Stomach (tissue), 9 donors: ENCODE results near the gene RECQL5. TPM values are rescaled to one million over a fixed set of nuclear protein-coding genes. Genes with fewer than 3 reads are reported as not detected.

ENCODE experiments used
- DNase-seq, 2 donors: peaks; one replicate each; pipeline versions ENCODE4 v3.0.0 to v3.0.0-alpha.2; 2013 to 2019
- H3K27ac ChIP-seq, 5 donors: fragments of 200-600 bp in 4 of 5; sonication (generic) in 4 of 5; one replicate each; pipeline ENCODE4 v1.5.1; 2013 to 2019; ENCODE audit warnings: mild to moderate bottlenecking in 1 of 5, moderate library complexity in 1 of 5
- H3K27me3 ChIP-seq, 3 donors: fragments of 200-600 bp; sonication (generic); one replicate each; pipeline ENCODE4 v1.5.1; 2017 to 2019; ENCODE audit warnings: mixed run types in 1 of 3
- H3K36me3 ChIP-seq, 4 donors: fragments of 200-600 bp; sonication (generic); 1 replicate in 3 of 4; 2 replicates in 1 of 4; pipeline ENCODE4 v1.5.1; 2016 to 2019
- H3K4me1 ChIP-seq, 4 donors: fragments of 200-600 bp; sonication (generic); one replicate each; pipeline ENCODE4 v1.5.1; 2016 to 2019
- H3K4me3 ChIP-seq, 4 donors: fragments of 200-600 bp; sonication (generic) in 3 of 4; one replicate each; pipeline ENCODE4 v1.5.1; 2016 to 2019; ENCODE audit warnings: mild to moderate bottlenecking in 1 of 4
- H3K9me3 ChIP-seq, 4 donors: fragments of 200-600 bp; sonication (generic); one replicate each; pipeline ENCODE4 v1.5.1; 2016 to 2019
- CTCF ChIP-seq, 7 experiments: fragments of 450-650 bp in 4 of 7; fragments of 200-600 bp in 3 of 7; sonication (generic) in 3 of 7; IDR thresholded peaks; one replicate each; pipeline ENCODE4 v1.5.1; 2016 to 2019; ENCODE audit warnings: antibody characterized with exemption in 7 of 7, control low read depth in 2 of 7, mild to moderate bottlenecking in 1 of 7
- EP300 ChIP-seq: sonication (generic); formaldehyde crosslinking; IDR thresholded peaks from one replicate; pipeline ENCODE4 v1.6.1; 2017; ENCODE audit warnings: antibody characterized with exemption
- POLR2A ChIP-seq, 4 donors: fragments of 450-650 bp; IDR thresholded peaks; one replicate each; pipeline ENCODE4 v1.6.1; 2016; ENCODE audit warnings: antibody characterized with exemption in 4 of 4, control low read depth in 2 of 4, mild to moderate bottlenecking in 1 of 4, moderate library complexity in 1 of 4
- POLR2AphosphoS5 ChIP-seq, 3 donors: sonication (generic); formaldehyde crosslinking; IDR thresholded peaks; one replicate each; pipeline ENCODE4 v1.6.1; 2016; ENCODE audit warnings: antibody characterized with exemption in 3 of 3
- WGBS, 5 donors: extraction: QIAGEN DNeasy Blood & Tissue Kit in 3 of 5; methylation state at CpG; one replicate each; pipeline versions ENCODE4 v1.1.5 to v1.1.7; 2013 to 2018; 5-methylcytosine and 5-hydroxymethylcytosine counted together
- intact Hi-C: fragments of 100-400 bp; cut with DNase I; formaldehyde crosslinking; loops from one replicate; pipeline ENCODE4 v1.15.1; 2023; ENCODE audit warnings: low total_unique reads
- polyA plus RNA-seq, 3 donors: library from polyadenylated mRNA; stranded (reverse); fragments of 200-250 nt; gene quantifications; one replicate each; pipeline ENCODE4 v1.2.3, GENCODE V29; 2013
- total RNA-seq, 5 donors: library from RNA; depleted of rRNA; stranded (reverse); fragments of >200 nt; gene quantifications; one replicate each; pipeline versions ENCODE4 v1.1.0 to v1.2.3, GENCODE V29; 2014 to 2016
- donor health status: healthy with polysubstance abuse.
- donor health status: Bipolar disorder and iron deficiency.
- donor health status: healthy.

Gene RECQL5
- total and polyA plus RNA-seq, 8 donors = 21.4 to 229 (median 48.7) TPM

- peaks cover 14 to 100% (median 99%) of the 10 kb centered on the region in 4 donors for H3K36me3 ChIP-seq
- no peak overlapping the region for H3K4me3 ChIP-seq
- H3K9me3 ChIP-seq = no peaks in the 10 kb centered on the region
- DNase-seq = no peak
- no peak for TF ChIP-seq EP300
- TF ChIP-seq CTCF (IDR thresholded peaks at IDR 0.05) = no peak
- TF ChIP-seq POLR2AphosphoS5 (IDR thresholded peaks at IDR 0.05) = no peak
- TF ChIP-seq POLR2A (IDR thresholded peaks at IDR 0.05) = no peak
- intact Hi-C loops = no loop called here
- 74 to 91% (median 80%) methylated on average over 2 to 16 of the region's 16 CpGs for WGBS, 5 donors
- no peaks in the 10 kb centered on the region for H3K27me3 ChIP-seq
- H3K4me1 ChIP-seq = no peaks in the 10 kb centered on the region
- H3K27ac ChIP-seq = no peak overlapping the region
These were observed 49.7 kb downstream of the RECQL5 start for GRCh38 chr17:75617218-75617617.

DNA sequence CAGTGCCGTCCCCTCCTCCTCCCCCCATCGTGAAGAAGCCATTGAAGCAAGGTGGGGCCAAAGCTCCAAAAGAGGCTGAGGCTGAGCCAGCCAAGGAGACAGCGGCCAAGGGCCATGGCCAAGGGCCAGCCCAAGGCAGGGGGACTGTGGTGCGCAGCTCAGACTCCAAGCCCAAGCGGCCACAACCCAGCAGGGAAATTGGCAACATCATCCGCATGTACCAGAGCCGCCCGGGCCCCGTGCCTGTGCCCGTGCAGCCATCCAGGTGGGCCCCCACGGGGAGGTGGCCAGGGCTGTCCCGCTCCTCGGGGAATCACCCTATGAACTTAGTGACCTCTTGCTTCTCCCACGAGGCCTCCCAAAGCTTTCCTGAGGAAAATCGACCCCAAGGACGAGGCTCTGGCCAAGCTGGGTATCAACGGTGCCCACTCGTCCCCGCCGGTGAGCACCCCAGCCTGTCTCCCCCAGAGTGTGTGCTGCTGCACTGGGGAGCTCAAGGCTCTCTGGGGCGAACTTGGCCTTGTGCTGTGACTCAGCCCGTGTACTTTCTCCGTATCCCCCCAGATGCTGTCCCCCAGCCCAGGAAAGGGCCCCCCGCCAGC, 50.3 kb downstream of the RECQL5 start:
- no peak overlapping the region for H3K27ac ChIP-seq
- TF ChIP-seq EP300 = no peak
- TF ChIP-seq POLR2A (IDR thresholded peaks at IDR 0.05) = no peak
- TF ChIP-seq CTCF (IDR thresholded peaks at IDR 0.05) = no peak
- TF ChIP-seq POLR2AphosphoS5 (IDR thresholded peaks at IDR 0.05) = no peak
- no peak for DNase-seq
- no peak overlapping the region for H3K4me3 ChIP-seq
- H3K4me1 ChIP-seq = peaks cover 0 to 3% (median 0%) of the 10 kb centered on the region in 4 donors
- no peaks in the 10 kb centered on the region for H3K27me3 ChIP-seq
- H3K36me3 ChIP-seq = peaks cover 14 to 100% (median 96%) of the 10 kb centered on the region in 4 donors
- H3K9me3 ChIP-seq = no peaks in the 10 kb centered on the region
- intact Hi-C loops = no loop called here
- WGBS, 5 donors = 75 to 91% (median 87%) methylated on average over 7 to 24 of the region's 24 CpGs

DNA sequence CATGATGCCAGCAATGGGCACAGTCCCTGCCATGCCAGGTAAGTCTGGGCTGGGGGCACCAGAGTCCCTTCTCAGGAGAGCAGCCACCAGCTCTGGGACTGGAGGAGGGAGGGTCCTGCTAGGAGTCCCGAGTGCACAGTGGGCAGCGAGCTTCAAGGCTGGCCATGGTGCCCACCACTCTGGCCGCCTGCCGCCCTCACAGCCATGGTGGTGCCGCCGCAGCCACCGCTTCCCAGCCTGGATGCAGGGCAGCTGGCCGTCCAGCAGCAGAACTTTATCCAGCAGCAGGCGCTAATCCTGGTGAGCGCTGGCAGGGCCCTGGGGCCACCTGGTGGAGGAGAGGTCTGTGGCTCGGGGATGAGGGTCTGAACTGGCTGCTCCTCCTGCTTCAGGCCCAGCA, 51.7 kb downstream of the RECQL5 start:
- no peak overlapping the region for H3K4me3 ChIP-seq
- DNase-seq = no peak
- no peaks in the 10 kb centered on the region for H3K27me3 ChIP-seq
- no peaks in the 10 kb centered on the region for H3K9me3 ChIP-seq
- peaks cover 4 to 7% (median 5%) of the 10 kb centered on the region in 4 donors for H3K4me1 ChIP-seq
- H3K36me3 ChIP-seq = peaks cover 14 to 91% (median 89%) of the 10 kb centered on the region in 4 donors
- TF ChIP-seq POLR2A (IDR thresholded peaks at IDR 0.05) (no peak), POLR2AphosphoS5 (IDR thresholded peaks at IDR 0.05) (no peak), EP300 (no peak), CTCF (IDR thresholded peaks at IDR 0.05) (no peak)
- intact Hi-C loops = no loop called here
- no peak overlapping the region for H3K27ac ChIP-seq
- 88 to 100% (median 91%) methylated on average over 6 to 11 of the region's 11 CpGs for WGBS, 5 donors

DNA sequence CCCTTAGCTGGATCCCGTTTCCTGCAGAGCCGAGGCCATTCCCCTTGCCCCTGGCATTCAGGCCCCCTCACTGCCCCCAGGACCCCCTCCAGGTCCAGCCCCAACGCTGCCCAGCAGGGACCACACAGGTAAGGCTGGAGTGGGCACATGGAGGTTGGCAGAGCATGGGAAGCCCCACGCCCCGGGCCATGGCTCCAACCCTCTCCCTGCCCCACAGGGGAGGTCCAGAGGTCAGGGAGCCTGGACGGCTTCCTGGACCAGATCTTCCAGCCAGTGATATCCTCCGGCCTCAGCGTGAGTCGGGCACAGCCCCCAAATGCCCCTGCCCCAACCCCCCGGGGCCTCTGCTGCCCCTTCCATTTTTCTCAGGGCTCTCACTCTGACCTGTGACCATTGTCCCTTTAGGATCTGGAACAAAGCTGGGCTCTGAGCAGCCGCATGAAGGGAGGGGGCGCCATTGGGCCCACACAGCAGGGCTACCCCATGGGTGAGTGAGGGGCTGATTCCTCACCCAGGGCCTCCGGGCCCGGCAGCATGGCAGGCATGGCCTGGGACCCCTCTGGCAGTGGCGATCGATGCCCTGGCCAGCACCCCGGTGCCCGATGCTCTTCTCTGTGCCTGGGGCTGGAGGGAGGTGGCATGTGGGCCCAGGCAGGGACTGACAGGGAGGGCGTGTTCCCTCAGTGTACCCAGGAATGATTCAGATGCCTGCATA, 52.2 kb downstream of the RECQL5 start:
- Histone ChIP-seq H3K36me3 (peaks cover 14 to 89% (median 87%) of the 10 kb centered on the region in 4 donors), H3K4me3 (no peak overlapping the region), H3K9me3 (no peaks in the 10 kb centered on the region), H3K27ac (no peak overlapping the region), H3K27me3 (no peaks in the 10 kb centered on the region), H3K4me1 (peaks cover 4 to 10% (median 7%) of the 10 kb centered on the region in 4 donors)
- no peak for DNase-seq
- intact Hi-C loops = no loop called here
- 87 to 95% (median 87%) methylated on average over 4 to 19 of the region's 19 CpGs for WGBS, 5 donors
- no peak for TF ChIP-seq EP300
- no peak for TF ChIP-seq CTCF (IDR thresholded peaks at IDR 0.05)
- TF ChIP-seq POLR2AphosphoS5 (IDR thresholded peaks at IDR 0.05) = no peak
- no peak for TF ChIP-seq POLR2A (IDR thresholded peaks at IDR 0.05)
